Stimulated activated CD4-positive, alpha-beta T cell treated with anti-CD3 and anti-CD28 coated beads, Interleukin-12 subunit alpha, Interleukin-12 subunit beta, amount 100 ng/mL, for 48 hours (primary cell): ENCODE measurements around the gene HOXA11.

Experiments
- DNase-seq, 3 donors: peaks; one replicate each; pipeline ENCODE4 v3.0.0-alpha.2; 2020; ENCODE audit warnings: low read depth in 2 of 3, low spot score in 1 of 3

Gene HOXA11

GRCh38 chr7:27159266-27160144, 25.5 kb downstream of the HOXA11 start:
- no peak for DNase-seq

- no peak for DNase-seq
Observed at GRCh38 chr7:27158436-27159265, 26.4 kb downstream of the HOXA11 start.

- no peak for DNase-seq
Observed at GRCh38 chr7:27157702-27158431, 27.2 kb downstream of the HOXA11 start.

GRCh38 chr7:27156916-27157701, 27.9 kb downstream of the HOXA11 start:
- DNase-seq, result no peak

GRCh38 chr7:27156508-27156898, 28.5 kb downstream of the HOXA11 start, which contains the start of gene HOXA7:
Gene HOXA7, minus strand, starts transcription at chr7:27156675. Its CDS starts 130 bp downstream, at chr7:27156545.
- no peak for DNase-seq

GRCh38 chr7:27155816-27156507, 29.1 kb downstream of the HOXA11 start:
- no peak for DNase-seq

GRCh38 chr7:27154901-27155815, 29.9 kb downstream of the HOXA11 start:
- DNase-seq, result no peak

GRCh38 chr7:27154369-27154768, 30.7 kb downstream of the HOXA11 start:
- no peak for DNase-seq

GRCh38 chr7:27153526-27153925, 31.5 kb downstream of the HOXA11 start:
- no peak for DNase-seq

GRCh38 chr7:27152816-27153442, 32.1 kb downstream of the HOXA11 start:
- DNase-seq, result no peak

- no peak for DNase-seq
Observed at GRCh38 chr7:27151931-27152815, 32.9 kb downstream of the HOXA11 start, which contains the start of gene HOXA3. Gene HOXA3, minus strand, starts transcription at chr7:27152583. Its CDS starts 41,943 bp downstream, at chr7:27110640.

- DNase-seq, result no peak
Observed at GRCh38 chr7:27151341-27151930, 33.6 kb downstream of the HOXA11 start.

- peak; percentile 40 to 66 (median 46) for DNase-seq
Observed at GRCh38 chr7:27150568-27151340, 34.3 kb downstream of the HOXA11 start.

GRCh38 chr7:27149842-27150567, 35.0 kb downstream of the HOXA11 start:
- DNase-seq, result no peak
